Body of pancreas (tissue), 4 donors: ENCODE results near the gene SUZ12.

Source experiments
- CTCF ChIP-seq, 7 experiments: fragments of 450-650 bp in 4 of 7; fragments of 200-600 bp in 3 of 7; sonication (generic) in 3 of 7; IDR thresholded peaks; one replicate each; pipeline ENCODE4 v1.5.1; 2016 to 2019; ENCODE audit warnings: antibody characterized with exemption in 7 of 7
- POLR2A ChIP-seq, 3 donors: fragments of 450-650 bp; IDR thresholded peaks; one replicate each; pipeline ENCODE4 v1.6.1; 2016; ENCODE audit warnings: antibody characterized with exemption in 3 of 3, mild to moderate bottlenecking in 2 of 3

- TF ChIP-seq POLR2A (IDR thresholded peaks at IDR 0.05) (no peak), CTCF (IDR thresholded peaks at IDR 0.05) (no peak)
These were observed 84.8 kb downstream of the SUZ12 start for GRCh38 chr17:32021615-32021955.
